K562 (cell line): Measurements from ENCODE around the gene ITK. TPM values are rescaled to one million over a fixed set of nuclear protein-coding genes. Genes with fewer than 3 reads are reported as not detected.

ENCODE experiments used
- LCOR ChIP-seq: sonication (generic); formaldehyde crosslinking; IDR thresholded peaks from 2 replicates; pipeline ENCODE4 v1.8.0; 2022; ENCODE audit warnings: mild to moderate bottlenecking, missing genetic modification reagents
- POLR2G ChIP-seq: fragments of 200-400 bp; formaldehyde crosslinking; IDR thresholded peaks from 2 replicates; pipeline ENCODE4 v1.6.1; 2017; ENCODE audit warnings: low read depth, mild to moderate bottlenecking, antibody characterized with exemption, low read length, moderate library complexity
- PPARD ChIP-seq: fragments of 250-450 bp; sonication (Bioruptor Pico); IDR thresholded peaks from 2 replicates; pipeline ENCODE4 v1.8.0; 2022; ENCODE audit warnings: inconsistent platforms, mild to moderate bottlenecking, moderate library complexity
- SNIP1 ChIP-seq: fragments of 450-650 bp; IDR thresholded peaks from 2 replicates; pipeline ENCODE4 v1.7.1; 2017; ENCODE audit warnings: low read depth, mild to moderate bottlenecking
- ZNF175 ChIP-seq: fragments of 200-800 bp; sonication (Bioruptor generic); IDR thresholded peaks from 2 replicates; pipeline ENCODE4 v1.6.1; 2016; ENCODE audit warnings: low read depth, mild to moderate bottlenecking, missing genetic modification characterization, missing compliant biosample characterization
- ZNF239 ChIP-seq: fragments of 250-450 bp; sonication (Bioruptor Pico); IDR thresholded peaks from 2 replicates; pipeline ENCODE4 v1.4.0; 2020; ENCODE audit warnings: mild to moderate bottlenecking
- ZNF354B ChIP-seq: fragments of 250-450 bp; sonication (Bioruptor Pico); IDR thresholded peaks from 2 replicates; pipeline ENCODE4 v1.4.0; 2020
- ZNF561 ChIP-seq: fragments of 450-650 bp; formaldehyde crosslinking; conservative IDR thresholded peaks from 2 replicates; pipeline ENCODE4 v1.4.0; 2020; ENCODE audit warnings: mild to moderate bottlenecking, moderate library complexity
- polyA plus RNA-seq, 8 experiments: library from polyadenylated mRNA; depleted of rRNA in 4 of 8; stranded (reverse) in 5 of 8; unstranded in 3 of 8; fragments of >200 nt; fragmentation: Nextera tagmentation in 2 of 8; fragmentation: Illumina TruSeq in 1 of 8; extraction: Ambion mirVana in 2 of 8; extraction: Trizol in 1 of 8; gene quantifications; 2 replicates each; pipeline versions ENCODE4 v1.2.1 to v1.2.3, GENCODE V29; 2011 to 2014; ENCODE audit warnings: inconsistent platforms in 1 of 8, missing spikeins in 1 of 8
- total RNA-seq, 7 experiments: library from RNA; depleted of rRNA in 6 of 7; stranded (reverse); fragments of >200 nt in 6 of 7; fragmentation: Illumina TruSeq in 2 of 7; extraction: Trizol in 2 of 7; gene quantifications; 2 replicates each; pipeline versions ENCODE4 v1.2.1 to v1.2.3, GENCODE V29; 2011 to 2021; ENCODE audit warnings: low replicate concordance in 1 of 7
- TF ChIP-seq, protein P1 (sequence below): fragments of 450-650 bp; formaldehyde crosslinking; IDR thresholded peaks from 2 replicates; pipeline ENCODE4 v1.4.0; 2022; ENCODE audit warnings: missing genetic modification characterization
- TF ChIP-seq, protein P2 (sequence below): fragments of 450-650 bp; IDR thresholded peaks from 2 replicates; pipeline ENCODE4 v1.6.1; 2016; ENCODE audit warnings: antibody characterized with exemption

The ITK gene
- total and polyA plus RNA-seq, 9 of the 15 experiments (the other 6 are each of a cell fraction or from before 2014, with no cell fraction given), result 0.04 to 0.75 TPM; not detected in 7

DNA sequence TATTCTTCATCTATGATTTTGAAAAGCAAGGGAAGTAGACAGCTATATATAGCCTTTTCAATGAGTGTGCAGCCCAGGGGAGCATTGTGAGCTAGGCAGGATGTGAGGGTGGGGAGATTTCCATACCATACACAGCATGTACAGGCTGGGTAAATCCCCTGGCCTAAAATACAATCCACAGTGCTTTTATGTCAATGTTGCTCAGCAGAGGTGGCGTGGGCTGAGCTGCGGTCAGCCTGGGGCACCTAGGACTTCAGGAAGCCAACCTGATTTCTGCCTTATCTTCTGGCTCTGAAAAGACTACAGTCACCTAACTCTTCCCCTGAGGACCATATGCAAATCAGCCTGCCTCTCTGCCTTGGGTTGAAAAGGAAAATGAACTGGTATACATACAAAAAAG, 8.2 kb upstream of the ITK start (continued):
- TF ChIP-seq, protein P1, sequence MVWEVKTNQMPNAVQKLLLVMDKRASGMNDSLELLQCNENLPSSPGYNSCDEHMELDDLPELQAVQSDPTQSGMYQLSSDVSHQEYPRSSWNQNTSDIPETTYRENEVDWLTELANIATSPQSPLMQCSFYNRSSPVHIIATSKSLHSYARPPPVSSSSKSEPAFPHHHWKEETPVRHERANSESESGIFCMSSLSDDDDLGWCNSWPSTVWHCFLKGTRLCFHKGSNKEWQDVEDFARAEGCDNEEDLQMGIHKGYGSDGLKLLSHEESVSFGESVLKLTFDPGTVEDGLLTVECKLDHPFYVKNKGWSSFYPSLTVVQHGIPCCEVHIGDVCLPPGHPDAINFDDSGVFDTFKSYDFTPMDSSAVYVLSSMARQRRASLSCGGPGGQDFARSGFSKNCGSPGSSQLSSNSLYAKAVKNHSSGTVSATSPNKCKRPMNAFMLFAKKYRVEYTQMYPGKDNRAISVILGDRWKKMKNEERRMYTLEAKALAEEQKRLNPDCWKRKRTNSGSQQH, result no peak
- no peak for TF ChIP-seq ZNF354B (CRISPR knock-in tag)
- no peak for TF ChIP-seq ZNF561
- no peak for TF ChIP-seq PPARD (CRISPR knock-in tag)
- TF ChIP-seq ZNF175 (CRISPR knock-in tag), result no peak
- no peak for TF ChIP-seq SNIP1
- TF ChIP-seq ZNF239 (CRISPR knock-in tag), result no peak
- TF ChIP-seq, protein P2, sequence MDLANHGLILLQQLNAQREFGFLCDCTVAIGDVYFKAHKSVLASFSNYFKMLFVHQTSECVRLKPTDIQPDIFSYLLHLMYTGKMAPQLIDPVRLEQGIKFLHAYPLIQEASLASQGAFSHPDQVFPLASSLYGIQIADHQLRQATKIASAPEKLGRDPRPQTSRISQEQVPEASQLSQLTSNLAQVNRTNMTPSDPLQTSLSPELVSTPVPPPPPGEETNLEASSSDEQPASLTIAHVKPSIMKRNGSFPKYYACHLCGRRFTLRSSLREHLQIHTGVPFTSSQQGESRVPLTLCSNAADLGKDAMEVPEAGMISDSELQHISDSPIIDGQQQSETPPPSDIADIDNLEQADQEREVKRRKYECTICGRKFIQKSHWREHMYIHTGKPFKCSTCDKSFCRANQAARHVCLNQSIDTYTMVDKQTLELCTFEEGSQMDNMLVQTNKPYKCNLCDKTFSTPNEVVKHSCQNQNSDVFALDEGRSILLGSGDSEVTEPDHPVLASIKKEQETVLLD, result no peak
- no peak for TF ChIP-seq LCOR (CRISPR knock-in tag)
- TF ChIP-seq POLR2G, result no peak
